COLO668 (cell line): ENCODE measurements around the gene XRCC3.
A peak's percentile ranks its signal among the peaks of the same experiment; 100 is the strongest.
"Not testable (repeated sequence)": the region's sequence is repeated elsewhere in the genome, so short reads cannot be mapped to it uniquely, and the experiment has no call there.

Experiments
- DNase-seq: peaks from one replicate; lab custom pipeline; 2025; ENCODE audit not compliant: unreplicated experiment; lab: John Stamatoyannopoulos, UW

XRCC3 gene

GRCh38 chr14:103696466-103697071 lies 18.7 kb downstream of the XRCC3 start:
- DNase-seq, result no peak

- no peak for DNase-seq
Measured at GRCh38 chr14:103696070-103696402, 19.2 kb downstream of the XRCC3 start.

- DNase-seq, result no peak
Measured at GRCh38 chr14:103695296-103696069, 19.8 kb downstream of the XRCC3 start.

GRCh38 chr14:103694572-103695026 lies 20.7 kb downstream of the XRCC3 start:
- DNase-seq, result no peak

GRCh38 chr14:103693515-103693914 lies 21.7 kb downstream of the XRCC3 start:
- no peak for DNase-seq

- DNase-seq, result no peak
Measured at GRCh38 chr14:103692871-103693270, 22.4 kb downstream of the XRCC3 start.

GRCh38 chr14:103692159-103692558 lies 23.1 kb downstream of the XRCC3 start:
- DNase-seq, result no peak

GRCh38 chr14:103691655-103692054 lies 23.6 kb downstream of the XRCC3 start:
- not testable (repeated sequence) for DNase-seq

- no peak for DNase-seq
Measured at GRCh38 chr14:103690332-103690731, 24.9 kb downstream of the XRCC3 start.

GRCh38 chr14:103688906-103689902 lies 26.0 kb downstream of the XRCC3 start:
- no peak for DNase-seq

GRCh38 chr14:103688441-103688840 lies 26.8 kb downstream of the XRCC3 start:
- DNase-seq, result no peak

GRCh38 chr14:103687712-103688111 lies 27.5 kb downstream of the XRCC3 start:
- no peak for DNase-seq

GRCh38 chr14:103686831-103687485 lies 28.3 kb downstream of the XRCC3 start:
- no peak for DNase-seq

- DNase-seq, result no peak
Measured at GRCh38 chr14:103685276-103686211, 29.7 kb downstream of the XRCC3 start.

- DNase-seq, result no peak
Measured at GRCh38 chr14:103684871-103685270, 30.4 kb downstream of the XRCC3 start.

- no peak for DNase-seq
Measured at GRCh38 chr14:103684471-103684870, 30.8 kb downstream of the XRCC3 start.

- no peak for DNase-seq
Measured at GRCh38 chr14:103683139-103683538, 32.1 kb downstream of the XRCC3 start.

GRCh38 chr14:103680491-103681231 lies 34.6 kb downstream of the XRCC3 start:
- DNase-seq, result no peak

- peak; percentile 41 for DNase-seq
Measured at GRCh38 chr14:103679351-103679750, 35.9 kb downstream of the XRCC3 start.
